Esophagus (tissue), 2 donors: ENCODE results near the gene ADAM29. TPM values are rescaled to one million over a fixed set of nuclear protein-coding genes. Genes with fewer than 3 reads are reported as not detected.
"Not testable (repeated sequence)": the region's sequence is repeated elsewhere in the genome, so short reads cannot be mapped to it uniquely, and the experiment has no call there.

ENCODE experiments used
- H3K27ac ChIP-seq, 2 donors: one replicate each; pipeline ENCODE4 v1.5.1; 2013; ENCODE audit warnings: low read depth in 2 of 2, mild to moderate bottlenecking in 2 of 2, inconsistent platforms in 1 of 2, low read length in 1 of 2, moderate library complexity in 1 of 2
- H3K27me3 ChIP-seq, 2 donors: one replicate each; pipeline ENCODE4 v1.6.1; 2013; ENCODE audit warnings: low read length in 2 of 2, control low read depth in 1 of 2, mild to moderate bottlenecking in 1 of 2; ENCODE audit not compliant: insufficient read depth in 2 of 2, control insufficient read depth in 1 of 2
- H3K36me3 ChIP-seq, 2 donors: one replicate each; pipeline ENCODE4 v1.6.1; 2013; ENCODE audit warnings: low read length in 1 of 2; ENCODE audit not compliant: control insufficient read depth in 2 of 2, insufficient read depth in 2 of 2
- H3K4me1 ChIP-seq, 2 donors: one replicate each; pipeline ENCODE4 v1.6.1; 2013; ENCODE audit warnings: low read length in 1 of 2; ENCODE audit not compliant: control insufficient read depth in 2 of 2, insufficient read depth in 2 of 2
- H3K4me3 ChIP-seq, 2 donors: one replicate each; pipeline ENCODE4 v1.5.1; 2013; ENCODE audit warnings: low read length in 2 of 2, mild to moderate bottlenecking in 2 of 2, low read depth in 1 of 2, moderate library complexity in 1 of 2
- H3K9me3 ChIP-seq, 2 donors: one replicate each; pipeline ENCODE4 v1.6.1; 2013; ENCODE audit warnings: mild to moderate bottlenecking in 2 of 2, low read depth in 1 of 2, low read length in 1 of 2, moderate library complexity in 1 of 2; ENCODE audit not compliant: control insufficient read depth in 2 of 2, insufficient read depth in 1 of 2
- WGBS, 2 donors: extraction: QIAGEN DNeasy Blood & Tissue Kit; methylation state at CpG; one replicate each; pipeline ENCODE4 v1.1.7; 2013; 5-methylcytosine and 5-hydroxymethylcytosine counted together
- polyA plus RNA-seq, 2 donors: library from polyadenylated mRNA; stranded (reverse); fragments of 200-250 nt; gene quantifications; one replicate each; pipeline ENCODE4 v1.2.3, GENCODE V29; 2013
- donor health status: healthy with polysubstance abuse.
- donor health status: Bipolar disorder and iron deficiency.

The ADAM29 gene
- polyA plus RNA-seq, 2 donors, result not detected

DNA sequence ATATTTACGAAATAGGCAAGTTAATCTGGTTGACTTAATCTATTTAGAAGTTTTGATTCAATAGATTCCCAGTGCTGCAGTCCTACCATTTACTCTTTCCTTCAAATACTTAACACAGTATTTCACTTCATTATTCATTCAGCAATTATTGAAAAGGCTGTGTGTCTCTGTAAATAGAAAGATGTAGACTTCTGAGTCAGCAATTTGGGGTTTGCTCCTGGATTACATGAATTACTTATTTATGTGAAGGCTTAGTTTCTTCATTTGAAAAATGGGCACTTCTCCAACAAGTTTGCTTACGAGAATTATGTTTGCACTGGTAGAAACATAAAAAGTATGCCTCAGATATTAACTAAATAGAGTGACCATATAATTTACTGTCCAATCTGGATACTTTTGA is 17.4 kb downstream of the ADAM29 start:
- Histone ChIP-seq H3K27ac (no peak overlapping the region), H3K36me3 (no peaks in the 10 kb centered on the region), H3K4me1 (no peaks in the 10 kb centered on the region), H3K27me3 (no peaks in the 10 kb centered on the region), H3K4me3 (no peak overlapping the region), H3K9me3 (no peaks in the 10 kb centered on the region)
- WGBS, 2 donors, result 50 to 52% methylated on average over 2 of the region's 2 CpGs

DNA sequence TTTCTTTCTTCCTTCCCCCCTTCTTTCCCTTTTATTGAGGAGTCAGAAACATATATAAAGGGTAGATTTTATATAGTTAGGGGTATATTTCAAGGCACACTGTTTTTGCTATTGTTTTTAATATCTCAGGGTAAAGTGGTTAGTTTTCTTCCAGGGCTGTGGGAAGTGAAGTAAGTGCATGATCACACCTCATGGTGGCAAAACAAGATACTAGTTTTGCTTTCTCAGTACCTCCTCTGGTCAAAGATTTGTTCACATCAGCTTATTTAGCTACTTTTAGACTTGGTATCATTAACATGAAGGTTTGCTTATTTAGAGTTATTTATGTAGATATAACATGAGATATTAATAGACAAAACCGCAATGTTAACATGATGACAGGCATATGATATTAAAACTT is 21.8 kb downstream of the ADAM29 start:
- no peaks in the 10 kb centered on the region for H3K36me3 ChIP-seq
- no peak overlapping the region for H3K4me3 ChIP-seq
- no peaks in the 10 kb centered on the region for H3K4me1 ChIP-seq
- H3K27ac ChIP-seq, result no peak overlapping the region
- no peaks in the 10 kb centered on the region for H3K9me3 ChIP-seq
- 80 to 83% methylated on average over 1 of the region's 1 CpG for WGBS, 2 donors
- H3K27me3 ChIP-seq, result no peaks in the 10 kb centered on the region

DNA sequence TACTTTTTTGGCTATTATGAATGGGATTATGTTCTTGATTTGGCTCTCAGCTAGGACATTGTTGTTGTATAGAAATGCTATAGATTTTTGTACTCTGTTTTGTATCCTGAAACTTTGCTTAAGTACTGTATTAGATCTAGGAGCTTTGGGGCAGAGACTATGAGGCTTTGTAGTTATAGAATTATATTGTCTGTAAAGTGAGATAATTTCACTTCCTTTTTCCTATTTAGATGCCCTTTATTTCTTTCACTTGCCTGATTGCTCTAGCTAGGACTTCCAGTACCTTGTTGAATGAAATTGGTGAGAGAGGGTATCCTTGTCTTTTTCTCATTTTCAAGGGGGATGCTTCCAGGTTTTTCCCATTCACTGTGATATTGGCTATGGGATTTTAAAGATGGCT is 28.1 kb downstream of the ADAM29 start:
- H3K4me1 ChIP-seq, result no peaks in the 10 kb centered on the region
- no peak overlapping the region for H3K4me3 ChIP-seq
- no peak overlapping the region for H3K27ac ChIP-seq
- no peaks in the 10 kb centered on the region for H3K36me3 ChIP-seq
- no peaks in the 10 kb centered on the region for H3K27me3 ChIP-seq
- H3K9me3 ChIP-seq, result peaks cover 0 to 8% of the 10 kb centered on the region in 2 donors

DNA sequence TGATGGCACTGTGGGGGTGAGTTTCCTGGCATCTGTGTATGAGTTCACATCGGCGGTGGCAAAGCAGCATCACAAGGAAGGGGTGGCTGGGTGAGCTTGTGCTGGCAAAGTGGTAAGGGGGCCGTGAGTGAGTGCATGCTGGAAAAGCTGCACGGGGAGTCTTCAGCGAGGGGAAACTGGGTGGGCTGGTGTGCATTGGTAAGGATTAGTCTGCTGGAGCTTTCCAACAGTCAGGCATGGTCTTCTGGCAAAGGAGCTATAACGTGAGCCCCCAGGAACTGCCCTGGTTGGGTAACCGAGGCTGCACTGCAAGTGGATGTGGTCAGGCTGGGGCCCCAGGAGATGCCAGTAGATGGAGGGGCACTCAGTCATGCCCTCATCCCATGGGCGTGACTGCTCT is 30.7 kb downstream of the ADAM29 start:
- 79 to 87% methylated on average over 8 of the region's 8 CpGs for WGBS, 2 donors

DNA sequence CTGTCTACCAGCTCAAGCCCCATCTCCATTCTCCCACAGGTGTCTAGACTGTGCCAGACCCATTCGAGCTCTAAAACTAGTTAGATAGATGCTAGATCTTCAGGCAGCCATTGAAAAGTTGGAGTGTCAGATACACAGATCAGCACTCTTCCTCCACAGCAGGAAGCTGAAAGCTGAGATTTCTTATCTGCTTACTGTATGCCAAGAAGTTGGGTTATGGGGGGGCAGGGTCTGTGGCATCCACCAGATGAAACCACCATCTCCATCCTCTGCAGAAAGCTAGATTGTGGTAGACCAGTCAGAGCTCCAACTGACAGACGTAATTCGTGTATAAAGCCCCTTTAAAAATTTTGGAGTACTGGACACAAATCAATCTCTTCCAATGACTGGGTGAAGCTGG is 54.8 kb downstream of the ADAM29 start:
- Histone ChIP-seq H3K9me3 (no peaks in the 10 kb centered on the region), H3K36me3 (no peaks in the 10 kb centered on the region), H3K4me3 (no peak overlapping the region), H3K27me3 (no peaks in the 10 kb centered on the region), H3K4me1 (no peaks in the 10 kb centered on the region), H3K27ac (no peak overlapping the region)
- 76 to 77% methylated on average over 3 of the region's 3 CpGs for WGBS, 2 donors

More for the DNA sequence above, 30.7 kb downstream of the ADAM29 start:
- Histone ChIP-seq H3K27me3 (no peaks in the 10 kb centered on the region), H3K36me3 (no peaks in the 10 kb centered on the region), H3K9me3 (peaks cover 0 to 8% of the 10 kb centered on the region in 2 donors), H3K4me3 (no peak overlapping the region), H3K27ac (no peak overlapping the region), H3K4me1 (no peaks in the 10 kb centered on the region)

DNA sequence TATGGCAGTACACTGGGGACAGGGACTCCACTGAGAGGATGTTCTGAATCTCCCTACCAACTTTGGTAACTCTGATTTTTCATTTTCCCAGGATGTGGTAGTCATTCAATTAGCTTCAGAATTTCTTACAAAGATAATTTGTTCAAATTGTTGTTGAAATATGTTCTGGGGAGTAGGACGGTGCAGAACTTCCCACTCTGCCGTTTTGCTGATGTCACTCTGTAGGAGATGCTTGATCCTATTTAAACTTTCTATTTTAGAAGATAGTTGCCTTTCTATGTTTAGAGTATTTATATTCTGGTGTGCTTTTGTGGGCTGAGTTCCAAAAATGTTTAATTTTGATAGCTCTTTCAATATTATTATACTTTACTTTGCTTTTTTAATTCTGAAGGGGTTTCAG is 55.2 kb downstream of the ADAM29 start:
- Histone ChIP-seq H3K27ac (no peak overlapping the region), H3K27me3 (no peaks in the 10 kb centered on the region), H3K9me3 (no peaks in the 10 kb centered on the region), H3K4me1 (no peaks in the 10 kb centered on the region), H3K36me3 (no peaks in the 10 kb centered on the region), H3K4me3 (no peak overlapping the region)
- 77 to 78% methylated on average over 2 of the region's 2 CpGs for WGBS, 2 donors

DNA sequence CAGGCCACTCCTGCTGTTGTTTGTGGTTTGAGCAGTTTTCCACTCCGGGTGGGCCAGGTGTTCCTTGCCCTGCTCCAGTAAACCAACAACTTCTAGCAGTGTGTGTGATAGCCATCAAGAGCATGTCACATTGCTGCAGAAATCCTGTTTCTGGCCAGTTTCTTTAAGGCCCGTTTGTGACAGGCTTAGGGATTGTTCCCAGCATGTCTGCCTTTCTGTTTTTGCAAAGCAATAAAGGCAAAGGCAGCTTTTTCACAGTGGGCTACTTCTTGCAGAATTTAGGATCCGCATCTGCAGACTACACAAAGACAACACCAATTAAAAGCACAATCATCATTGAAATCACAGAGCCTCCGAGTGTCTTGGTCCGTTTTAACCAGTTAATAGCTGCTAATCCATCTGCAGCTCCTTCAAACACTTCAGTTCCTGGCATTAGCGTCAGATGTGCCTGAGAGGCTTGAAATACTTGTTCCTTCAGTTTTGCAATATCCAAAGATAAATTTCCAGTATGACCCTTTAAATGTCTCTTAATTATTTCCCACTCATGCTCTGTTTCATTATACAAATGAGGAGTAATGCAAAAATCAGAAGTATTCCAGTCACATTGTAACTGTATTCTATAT is 65.1 kb downstream of the ADAM29 start:
- Histone ChIP-seq H3K36me3 (no peaks in the 10 kb centered on the region), H3K4me1 (no peaks in the 10 kb centered on the region), H3K9me3 (peaks cover 0 to 6% of the 10 kb centered on the region in 2 donors), H3K27ac (no peak overlapping the region), H3K27me3 (no peaks in the 10 kb centered on the region), H3K4me3 (no peak overlapping the region)
- WGBS, 2 donors, result 56 to 67% methylated on average over 6 of the region's 6 CpGs

DNA sequence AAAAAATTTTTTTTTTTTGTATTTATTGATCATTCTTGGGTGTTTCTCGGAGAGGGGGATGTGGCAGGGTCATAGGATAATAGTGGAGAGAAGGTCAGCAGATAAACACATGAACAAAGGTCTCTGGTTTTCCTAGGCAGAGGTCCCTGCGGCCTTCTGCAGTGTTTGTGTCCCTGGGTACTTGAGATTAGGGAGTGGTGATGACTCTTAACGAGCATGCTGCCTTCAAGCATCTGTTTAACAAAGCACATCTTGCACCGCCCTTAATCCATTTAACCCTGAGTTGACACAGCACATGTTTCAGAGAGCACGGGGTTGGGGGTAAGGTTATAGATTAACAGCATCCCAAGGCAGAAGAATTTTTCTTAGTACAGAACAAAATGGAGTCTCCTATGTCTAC is 65.7 kb downstream of the ADAM29 start:
- H3K9me3 ChIP-seq, H3K4me3 ChIP-seq, H3K36me3 ChIP-seq, H3K27ac ChIP-seq, H3K27me3 ChIP-seq, H3K4me1 ChIP-seq: not testable (repeated sequence)
- WGBS, 2 donors, result 38 to 64% methylated on average over 1 of the region's 5 CpGs

DNA sequence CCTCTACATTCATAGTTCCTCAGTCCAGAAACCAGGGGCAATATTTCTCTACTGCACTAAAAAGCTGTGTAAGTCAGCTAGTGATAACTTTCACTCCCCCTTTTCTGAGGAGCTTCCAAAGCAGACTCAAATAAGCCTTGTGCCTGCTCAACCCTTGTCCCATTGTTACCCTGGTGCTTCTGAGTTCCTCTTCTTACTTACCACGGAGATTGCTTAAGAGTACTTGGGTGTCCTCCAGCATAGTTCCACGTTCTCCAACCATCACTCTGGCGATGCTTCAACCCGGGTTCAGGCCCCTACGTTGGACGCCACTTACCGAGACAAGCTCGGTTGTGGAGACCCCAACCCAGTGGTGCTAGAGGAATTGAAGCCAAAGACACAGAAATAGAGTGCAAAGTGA is 71.6 kb downstream of the ADAM29 start:
- Histone ChIP-seq H3K36me3 (no peaks in the 10 kb centered on the region), H3K4me3 (no peak overlapping the region), H3K27ac (no peak overlapping the region), H3K4me1 (no peaks in the 10 kb centered on the region), H3K27me3 (no peaks in the 10 kb centered on the region), H3K9me3 (peaks cover 0 to 2% of the 10 kb centered on the region in 2 donors)
- WGBS, 2 donors, result 81 to 83% methylated on average over 8 of the region's 8 CpGs

DNA sequence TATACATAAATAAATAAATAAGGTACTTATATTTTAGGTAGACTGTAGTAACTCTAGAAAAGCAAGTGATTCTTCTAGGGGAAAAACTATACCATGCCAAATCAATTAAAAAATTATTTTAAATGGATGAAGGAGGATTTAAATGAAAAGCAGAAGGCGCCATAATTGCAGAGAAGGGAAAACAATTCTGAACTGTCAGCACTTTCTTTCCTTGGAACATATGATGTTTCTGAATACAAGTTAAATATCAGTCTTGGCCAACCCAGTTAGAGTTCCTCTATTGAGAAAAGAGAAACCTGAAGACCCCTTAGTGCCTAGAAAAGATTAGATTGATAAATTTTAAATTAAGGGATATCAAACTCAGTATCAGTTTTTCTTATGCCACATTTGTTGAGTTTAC is 75.8 kb downstream of the ADAM29 start:
- no peak overlapping the region for H3K4me3 ChIP-seq
- H3K27ac ChIP-seq, result no peak overlapping the region
- 93 to 98% methylated on average over 1 of the region's 1 CpG for WGBS, 2 donors
- H3K36me3 ChIP-seq, result no peaks in the 10 kb centered on the region
- no peaks in the 10 kb centered on the region for H3K4me1 ChIP-seq
- peaks cover 0 to 2% of the 10 kb centered on the region in 2 donors for H3K9me3 ChIP-seq
- no peaks in the 10 kb centered on the region for H3K27me3 ChIP-seq
